ENCODE results near the gene VSTM4. TPM values are rescaled to one million over a fixed set of nuclear protein-coding genes. Genes with fewer than 3 reads are reported as not detected.

The VSTM4 gene
- total and polyA plus RNA-seq, 9 of the 15 experiments (the other 6 are each of a cell fraction or from before 2014, with no cell fraction given) = 1.0 to 7.9 (median 3.0) TPM

GRCh38 chr10:49080071-49080470, 35.3 kb downstream of the VSTM4 start (continued):
- peak; percentile 80 for TF ChIP-seq MAFG (tag; conservative IDR thresholded peaks at IDR 0.05)
- TF ChIP-seq HEY1 (CRISPR knock-in tag; IDR thresholded peaks at IDR 0.05; ENCODE audit: borderline replicate concordance) = no peak
- no peak for TF ChIP-seq CHD2 (IDR thresholded peaks at IDR 0.05; ENCODE audit: low read depth, low read length)
- TF ChIP-seq DMBX1 (CRISPR knock-in tag; IDR thresholded peaks at IDR 0.05; ENCODE audit: borderline replicate concordance) = no peak
- TF ChIP-seq MCM7 (IDR thresholded peaks at IDR 0.05) = no peak
- 0 out of 2 replicates have a peak, but pooled peaks have one; percentile 15 for TF ChIP-seq DPF2 (IDR thresholded peaks at IDR 0.05)
- peak; percentile 59; the same call in 1 of the 2 replicates for TF ChIP-seq HMBOX1 (IDR thresholded peaks at IDR 0.05)
- 0 out of 2 replicates have a peak, but pooled peaks have one; percentile 25 for TF ChIP-seq TCF3 (CRISPR knock-in tag; IDR thresholded peaks at IDR 0.05)
- peak; percentile 94 for TF ChIP-seq C11orf30 (IDR thresholded peaks at IDR 0.05; ENCODE audit: low read depth)
- TF ChIP-seq FOSL1 (tag; conservative IDR thresholded peaks at IDR 0.05) = peak; percentile 29; the same call in 1 of the 2 replicates
- no peak for TF ChIP-seq SMC3 (conservative IDR thresholded peaks at IDR 0.05; ENCODE audit: insufficient read depth, low read depth, low read length)
- TF ChIP-seq ATF4 (CRISPR knock-in tag; IDR thresholded peaks at IDR 0.05) = no peak
- peak; percentile 36; the same call in 1 of the 2 replicates for TF ChIP-seq TEAD4 (IDR thresholded peaks at IDR 0.05; ENCODE audit: low read length)
- no peak for TF ChIP-seq TEAD4 (CRISPR knock-in tag; IDR thresholded peaks at IDR 0.05; ENCODE audit: borderline replicate concordance)
- TF ChIP-seq EP300 (IDR thresholded peaks at IDR 0.05; ENCODE audit: low read length) = peak; percentile 21; the same call in 1 of the 2 replicates
- peak in 1 of 2 experiments; percentile 50; a peak in 2 of 4 replicates for TF ChIP-seq FOXA3 (CRISPR knock-in tag; conservative IDR thresholded peaks at IDR 0.05 in 1 of 2, IDR thresholded peaks at IDR 0.05 in 1 of 2)
- no peak for TF ChIP-seq KLF6 (CRISPR knock-in tag; IDR thresholded peaks at IDR 0.05; ENCODE audit: borderline replicate concordance)
- TF ChIP-seq CEBPG (CRISPR knock-in tag; IDR thresholded peaks at IDR 0.05) = no peak
- TF ChIP-seq CEBPG (tag; conservative IDR thresholded peaks at IDR 0.05 in 1 of 2, IDR thresholded peaks at IDR 0.05 in 1 of 2) = 0 out of 4 replicates have a peak, but pooled peaks of 1 of the 2 experiments have one; percentile 7
- no peak for TF ChIP-seq ZNF449 (CRISPR knock-in tag; IDR thresholded peaks at IDR 0.05)
